SHP77 treated with DMSO at 0.1 percent for 48 hours (cell line): ENCODE results near the gene NOXRED1.
"Not testable (repeated sequence)": the region's sequence is repeated elsewhere in the genome, so short reads cannot be mapped to it uniquely, and the experiment has no call there.

ENCODE experiments used
- DNase-seq: peaks from one replicate; lab custom pipeline; 2025; lab: John Stamatoyannopoulos, UW

NOXRED1 gene, protein sequence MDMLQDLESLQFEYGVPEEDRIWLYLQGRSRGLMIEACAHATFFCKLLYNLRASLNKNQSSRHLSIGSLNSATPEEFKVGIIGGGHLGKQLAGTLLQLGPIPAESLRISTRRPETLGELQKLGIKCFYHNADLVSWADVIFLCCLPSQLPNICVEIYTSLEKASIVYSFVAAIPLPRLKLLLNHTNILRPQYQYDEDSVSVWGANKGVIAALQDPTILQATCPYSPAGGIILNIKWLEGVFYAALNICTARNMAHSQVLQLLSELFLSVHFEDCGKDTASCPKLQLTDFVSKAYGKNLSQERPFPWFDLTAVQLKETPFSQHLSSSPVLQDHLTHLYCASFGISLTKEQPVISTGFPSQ

DNA sequence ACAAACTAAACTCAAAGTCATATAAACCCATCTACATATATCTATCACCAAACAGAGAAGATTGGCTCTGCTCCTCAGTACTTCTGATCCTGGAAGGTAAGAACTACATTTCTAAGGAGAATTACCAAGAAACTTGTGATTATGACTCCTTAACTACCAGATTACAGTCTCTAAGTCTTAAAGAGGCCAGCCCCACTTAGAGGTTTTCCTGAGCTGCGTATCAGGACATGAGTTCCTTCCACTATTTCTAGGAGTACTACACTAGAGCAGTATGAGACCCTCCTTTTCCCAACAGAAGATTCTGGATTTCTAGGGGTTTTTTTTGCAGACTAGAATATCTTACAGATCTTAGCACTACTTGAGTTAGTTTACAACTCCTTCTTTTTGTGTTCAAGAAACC, at the start of gene NOXRED1:
Gene NOXRED1, minus strand, starts transcription at position 101 of the 400 bp plus-strand sequence. CDS start 634 bp downstream, outside the sequence.
- no peak for DNase-seq

DNA sequence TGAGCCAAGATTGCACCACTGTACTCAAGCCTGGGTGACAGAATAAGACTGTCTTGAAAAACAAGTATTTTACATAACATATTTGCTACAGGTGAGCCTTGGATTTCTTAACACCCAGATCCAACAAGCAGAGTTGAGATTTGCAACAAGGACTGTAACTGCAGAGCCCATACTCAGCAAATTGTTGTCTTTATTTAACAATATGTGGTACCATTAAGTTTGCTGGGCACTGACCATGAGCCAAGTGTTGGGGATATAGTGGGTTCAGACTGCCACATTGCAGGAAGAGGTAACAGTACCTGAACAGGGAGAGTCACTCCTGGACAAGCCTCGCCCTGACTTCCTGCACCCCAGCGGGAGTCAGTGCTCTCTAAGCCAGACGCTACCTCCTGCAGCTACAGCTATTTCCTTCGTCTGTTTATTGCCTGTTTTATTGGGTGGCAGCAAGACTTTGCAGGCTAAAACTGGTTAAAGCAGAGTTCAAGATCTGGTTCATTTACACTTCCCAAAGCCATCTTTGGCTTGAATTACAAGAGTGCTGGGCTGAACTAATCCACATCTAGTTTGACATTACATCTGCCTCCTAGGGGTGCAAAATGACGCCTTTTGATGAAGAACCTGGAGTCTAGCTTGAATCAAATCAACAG, 47.0 kb upstream of the NOXRED1 start:
- no peak for DNase-seq

DNA sequence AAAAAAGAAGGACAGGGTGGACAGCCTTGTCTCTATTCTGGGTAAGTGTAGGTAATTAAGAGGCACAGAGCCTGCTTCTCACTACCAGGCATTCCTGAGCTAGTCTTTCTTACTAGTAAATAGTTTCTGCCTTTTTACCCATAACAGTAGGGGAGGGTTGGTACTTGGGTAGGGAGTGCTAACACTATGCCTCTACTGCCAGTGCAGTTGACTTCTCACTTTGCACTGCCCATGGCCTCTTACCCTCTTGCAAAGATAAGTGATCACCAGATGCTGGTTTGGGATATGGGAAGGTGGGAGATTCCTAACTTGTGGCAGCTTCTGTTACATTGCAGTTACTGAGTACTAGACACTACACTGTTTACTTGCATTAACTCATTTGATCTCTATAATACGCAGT, 46.2 kb upstream of the NOXRED1 start:
- no peak for DNase-seq

DNA sequence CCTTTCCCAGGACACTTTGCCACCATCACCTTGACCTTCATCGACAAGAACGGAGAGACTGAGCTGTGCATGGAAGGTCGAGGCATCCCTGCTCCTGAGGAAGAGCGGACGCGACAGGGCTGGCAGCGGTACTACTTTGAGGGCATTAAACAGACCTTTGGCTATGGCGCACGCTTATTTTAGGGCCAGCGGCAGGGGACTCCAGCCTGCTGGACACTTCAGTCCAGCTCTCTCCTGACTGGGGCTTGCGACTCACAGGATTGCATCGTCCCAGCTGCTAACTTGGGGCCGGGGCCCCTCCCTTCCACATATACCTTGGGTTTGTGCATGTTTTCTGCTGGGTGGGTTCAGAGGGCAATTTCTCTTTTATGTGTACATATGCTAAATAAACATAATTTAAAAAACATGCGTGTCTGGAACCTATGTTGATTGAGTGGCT, 45.8 kb upstream of the NOXRED1 start:
- no peak for DNase-seq

DNA sequence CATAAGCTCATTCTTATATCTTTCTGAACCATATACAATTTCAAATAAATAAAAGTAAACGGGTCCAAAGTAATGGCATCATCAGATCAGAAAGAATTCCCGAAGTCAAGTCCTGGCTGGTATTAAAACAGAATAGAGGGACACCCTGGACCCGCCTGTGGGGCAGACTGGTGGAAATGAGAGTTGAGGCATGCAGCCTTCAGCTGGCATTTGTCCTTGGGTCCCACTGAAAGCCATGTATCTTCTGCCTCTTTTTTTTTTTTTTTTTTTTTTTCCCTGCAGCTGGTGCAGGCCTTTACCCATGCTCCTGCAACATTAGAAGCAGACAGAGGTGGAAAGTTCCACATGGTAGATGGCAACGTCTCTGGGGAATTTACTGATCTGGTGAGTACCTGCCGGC, 44.5 kb upstream of the NOXRED1 start:
- no peak for DNase-seq

DNA sequence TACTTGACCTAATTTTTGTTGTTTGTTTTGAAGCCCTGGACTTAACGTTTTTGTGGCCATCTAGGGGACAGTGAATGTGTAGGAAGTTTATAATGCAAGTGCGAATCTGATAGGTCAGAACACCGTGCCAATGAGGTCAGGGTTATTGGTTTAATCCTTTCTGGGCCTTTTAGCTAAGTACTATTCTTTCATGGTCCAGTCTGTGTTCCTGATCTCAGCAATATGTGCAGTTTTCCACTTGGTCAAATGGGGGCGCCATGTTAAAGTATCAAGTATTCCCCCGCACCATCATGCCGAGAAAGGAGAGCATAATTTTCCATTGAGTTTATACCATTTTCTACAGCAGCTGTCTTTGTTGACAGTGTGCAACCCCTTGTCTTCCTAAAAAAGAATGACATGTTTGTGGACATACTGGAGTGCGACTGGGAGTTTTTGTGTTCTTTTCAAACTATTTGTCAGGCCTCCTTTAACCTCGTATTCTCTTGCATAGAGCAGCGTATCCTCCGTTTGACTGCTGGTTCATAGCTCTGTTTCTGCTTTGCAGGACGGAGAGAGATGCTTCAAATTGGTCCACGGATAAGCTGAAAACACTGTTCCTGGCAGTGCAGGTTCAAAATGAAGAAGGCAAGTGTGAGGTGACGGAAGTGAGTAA, 35.9 kb upstream of the NOXRED1 start:
- no peak for DNase-seq

DNA sequence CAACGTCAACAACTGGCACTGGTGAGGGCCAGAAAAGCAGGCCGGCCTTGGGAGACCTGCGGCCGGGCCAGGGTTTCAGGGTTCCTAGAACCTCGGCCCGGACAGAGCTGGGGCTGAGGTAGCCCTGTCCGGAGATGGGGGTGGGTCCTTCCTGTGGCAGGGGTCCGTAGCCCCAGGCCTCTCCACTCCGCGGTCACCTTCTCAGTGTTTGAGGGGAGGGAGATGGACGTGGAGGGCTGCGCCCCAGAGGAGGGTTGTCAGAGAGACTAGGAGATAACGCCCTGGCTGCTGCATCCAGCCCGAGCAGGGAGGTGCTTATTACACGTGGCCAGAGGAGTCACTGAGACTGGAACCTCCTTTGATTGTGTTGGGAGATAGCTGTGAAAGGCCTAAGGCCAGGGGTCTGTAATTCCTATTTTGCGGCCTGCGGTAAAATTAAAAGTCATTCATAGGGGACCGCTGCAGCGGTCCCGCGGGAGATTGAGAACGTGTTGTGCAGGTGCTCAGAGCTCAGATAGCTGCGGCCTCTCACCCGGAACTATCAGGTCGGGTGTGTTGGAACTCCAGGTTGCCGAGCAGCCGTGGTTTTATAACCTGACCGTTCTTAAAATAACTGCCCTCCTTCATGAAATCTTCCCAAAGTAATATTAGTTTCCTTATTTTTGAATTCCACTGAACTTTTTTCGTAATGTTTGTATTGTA, 35.1 kb upstream of the NOXRED1 start:
- DNase-seq, result no peak

DNA sequence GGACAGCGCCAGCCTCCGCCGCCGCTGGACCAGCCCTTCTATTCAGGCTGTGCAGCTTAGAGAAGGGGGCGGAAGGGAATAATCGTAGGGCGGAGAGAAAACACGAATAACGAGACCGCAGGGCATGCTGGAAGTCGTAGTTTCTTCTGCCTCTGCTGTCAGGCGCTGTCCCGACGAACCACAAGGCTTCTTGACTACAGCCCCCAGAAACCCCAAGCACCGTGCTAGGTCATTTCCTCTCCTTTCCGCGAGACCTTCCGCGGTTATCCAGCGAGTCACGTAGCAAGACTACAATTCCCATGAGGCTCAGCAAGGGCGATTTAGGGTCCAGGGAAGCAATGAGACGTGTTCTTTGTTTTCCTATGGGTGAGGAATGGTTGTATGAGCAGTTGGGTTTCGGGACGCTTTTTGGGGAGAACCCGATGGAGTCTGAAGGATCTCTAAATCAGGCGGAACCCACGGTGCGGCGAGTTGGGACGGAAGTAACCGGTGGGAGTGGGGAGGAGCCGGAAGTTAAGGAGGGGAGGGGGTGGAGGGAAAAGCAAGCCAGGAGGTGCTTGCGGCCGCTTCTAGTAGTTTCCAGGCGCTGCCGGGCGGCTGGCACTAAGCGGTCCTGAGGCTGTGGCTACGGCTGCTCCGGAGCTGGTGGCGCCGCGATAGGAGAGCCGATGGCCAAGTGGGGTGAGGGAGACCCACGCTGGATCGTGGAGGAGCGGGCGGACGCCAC, 34.4 kb upstream of the NOXRED1 start, which contains the start of the genes AHSA1 and VIPAS39:
Gene AHSA1, plus strand, starts transcription at position 572 of the 727 bp plus-strand sequence. Its CDS starts 97 bp downstream, at position 669.
Gene VIPAS39, minus strand, starts transcription at position 80 of the 727 bp plus-strand sequence. CDS start 3,499 bp downstream, outside the sequence.
- DNase-seq, result peak; percentile 96

DNA sequence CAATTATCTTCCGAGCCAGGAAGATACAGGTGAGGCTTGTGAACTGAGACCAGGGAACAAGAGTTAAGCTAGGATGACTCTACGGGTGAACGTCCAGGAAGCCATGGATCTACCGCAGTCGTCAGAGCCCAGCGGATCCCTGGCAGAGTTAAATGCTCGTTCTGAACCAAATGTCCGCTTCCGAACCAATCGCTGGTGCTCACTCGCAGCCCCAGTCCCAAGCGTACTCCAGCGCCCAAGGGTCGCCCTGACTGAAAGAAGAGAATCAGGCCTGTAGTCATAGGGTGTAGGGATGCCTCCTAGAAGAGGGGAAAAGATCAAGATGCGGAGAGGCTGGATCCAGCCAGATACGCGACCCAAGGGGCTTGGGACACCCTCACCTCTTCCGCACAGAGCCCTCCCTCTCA, 33.8 kb upstream of the NOXRED1 start:
- no peak for DNase-seq

DNA sequence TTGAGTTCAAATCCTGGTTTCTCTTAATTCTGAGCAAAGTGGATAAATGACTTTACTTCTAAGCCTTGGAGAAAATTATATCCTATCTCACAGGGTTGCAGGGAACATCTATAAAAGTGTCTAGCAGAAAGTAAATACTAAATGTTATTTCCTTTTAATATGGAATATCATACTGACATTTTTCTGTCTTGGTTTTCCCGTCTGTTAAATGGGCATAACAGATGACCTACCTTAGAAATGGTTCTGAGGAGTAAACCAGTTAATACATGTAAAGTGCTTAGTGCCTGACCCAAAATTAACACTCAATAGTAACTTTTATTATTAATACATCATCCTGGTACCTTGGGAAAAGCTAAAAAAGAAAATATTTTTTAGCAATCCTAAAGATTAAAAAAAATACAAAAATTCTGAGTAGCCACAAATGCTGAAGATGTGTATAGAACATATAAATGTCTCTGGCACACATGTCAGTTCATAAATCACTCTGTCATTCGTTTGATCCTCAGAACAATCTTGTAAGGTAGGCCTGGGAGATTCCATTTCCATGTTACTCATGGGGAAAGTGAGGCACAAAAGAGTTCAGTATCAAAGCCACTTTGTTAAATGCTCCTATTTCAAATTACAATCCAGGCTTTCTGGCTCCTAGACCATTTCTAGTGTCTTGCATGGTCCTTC, 32.8 kb upstream of the NOXRED1 start:
- DNase-seq, result no peak

DNA sequence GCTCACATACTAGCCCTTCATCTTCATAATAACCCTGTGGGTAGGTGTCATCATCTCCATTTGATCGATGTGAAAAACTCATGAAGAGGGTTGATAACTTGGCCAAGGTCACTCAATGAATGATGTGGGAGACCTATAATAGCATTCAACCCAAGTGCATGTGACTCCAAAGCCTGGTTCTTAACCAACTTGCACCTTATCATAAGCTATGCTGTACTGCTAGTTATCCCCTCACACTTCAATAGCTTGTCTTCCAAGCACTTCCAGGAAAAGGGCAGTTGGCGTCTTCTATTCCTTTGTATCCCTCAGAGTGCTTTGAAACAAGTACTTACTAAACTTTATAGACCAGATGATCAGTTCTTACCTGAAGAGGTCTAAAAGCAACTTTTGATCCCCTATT, 18.9 kb upstream of the NOXRED1 start:
- no peak for DNase-seq

DNA sequence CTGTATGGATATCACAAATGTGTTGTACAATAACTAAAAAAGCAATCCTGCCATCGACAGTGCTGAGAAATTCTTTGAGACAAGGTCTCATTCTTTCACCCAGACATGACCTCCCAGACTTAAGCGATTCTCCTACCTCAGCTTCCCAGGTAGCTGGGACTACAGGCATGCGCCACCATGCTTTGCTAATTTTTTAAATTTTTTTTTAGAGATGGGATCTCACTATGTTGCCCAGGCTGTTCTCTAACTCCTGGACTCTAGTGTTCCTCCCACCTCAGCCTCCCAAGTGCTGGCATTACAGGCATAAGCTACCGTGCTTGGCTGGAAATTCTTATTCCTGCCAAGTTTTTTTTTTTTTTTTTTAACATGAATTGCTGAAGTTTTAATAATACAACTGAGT, 16.5 kb upstream of the NOXRED1 start:
- no peak for DNase-seq

DNA sequence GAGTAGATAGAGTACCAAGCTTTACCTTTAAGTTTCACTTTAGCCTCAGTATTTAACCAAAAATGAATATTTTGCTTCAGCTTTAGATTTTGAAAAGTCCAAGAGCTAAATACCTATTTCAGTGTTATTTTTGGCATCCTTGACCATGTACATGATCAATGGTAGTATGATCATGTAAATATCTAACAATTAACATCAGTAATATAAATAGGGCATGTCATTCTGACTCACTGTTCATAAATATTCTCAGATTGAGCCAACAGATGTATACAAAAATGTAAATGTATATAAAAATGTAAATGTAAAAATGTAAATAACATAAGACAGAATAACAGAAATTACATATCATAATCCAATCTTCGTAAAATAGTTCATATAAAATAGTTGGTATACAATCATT, 15.3 kb upstream of the NOXRED1 start:
- no peak for DNase-seq

DNA sequence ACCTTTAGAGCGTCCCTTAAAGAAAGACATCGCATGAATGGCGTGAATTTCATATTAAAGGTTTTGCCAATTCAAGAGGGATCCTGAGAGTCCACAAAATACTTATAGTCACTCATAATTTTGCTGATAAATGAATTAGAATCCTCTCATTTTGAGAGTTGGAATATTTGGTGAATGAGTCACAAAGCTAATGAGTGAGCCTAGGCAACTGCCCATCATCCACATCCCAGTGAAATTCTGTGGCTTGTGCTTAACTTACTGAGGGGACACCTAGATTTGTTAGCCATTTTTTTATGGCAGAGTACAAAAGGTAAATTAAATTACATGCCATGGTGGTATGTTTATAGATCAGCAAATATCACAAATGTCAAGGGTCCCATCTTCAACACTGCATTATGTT, 12.7 kb upstream of the NOXRED1 start:
- no peak for DNase-seq

DNA sequence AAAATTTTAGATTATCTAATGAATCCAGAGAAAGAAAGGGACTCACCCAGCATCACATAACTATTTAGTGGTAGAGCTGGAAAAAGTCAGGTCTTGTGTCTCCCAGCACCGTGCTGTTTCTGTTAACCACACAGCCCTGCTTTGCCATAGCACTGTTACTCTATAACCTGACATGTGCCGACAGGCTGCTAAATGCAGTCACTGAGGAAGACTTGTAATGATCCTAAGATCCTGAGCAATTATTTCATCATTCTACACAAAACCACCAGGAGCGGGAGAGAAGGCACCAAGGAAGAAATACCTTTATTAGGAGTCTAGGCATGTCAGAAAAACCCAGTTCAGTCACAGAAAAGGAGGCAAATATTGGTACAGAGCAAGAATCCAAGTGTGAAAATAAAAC, 3.1 kb upstream of the NOXRED1 start:
- DNase-seq, result no peak

DNA sequence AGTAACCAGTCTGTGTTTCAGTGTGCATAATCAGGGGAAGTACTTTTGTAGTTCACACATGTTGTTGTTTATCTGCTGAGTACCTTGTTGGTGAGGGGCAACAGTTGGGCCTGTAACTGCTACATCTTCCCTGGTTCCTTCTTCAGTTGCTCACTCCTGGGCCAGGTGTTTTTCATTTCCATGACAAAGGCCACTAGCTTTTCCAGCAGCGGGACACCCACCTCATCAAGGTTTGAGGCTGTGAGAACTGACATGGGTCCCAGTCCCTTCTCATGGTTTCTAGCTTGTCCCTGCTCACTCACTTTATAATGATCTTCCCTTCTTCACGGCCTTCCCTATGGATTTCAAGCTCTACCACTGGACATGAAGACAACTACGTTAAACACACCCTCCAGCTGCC, 1.5 kb upstream of the NOXRED1 start:
- no peak for DNase-seq

DNA sequence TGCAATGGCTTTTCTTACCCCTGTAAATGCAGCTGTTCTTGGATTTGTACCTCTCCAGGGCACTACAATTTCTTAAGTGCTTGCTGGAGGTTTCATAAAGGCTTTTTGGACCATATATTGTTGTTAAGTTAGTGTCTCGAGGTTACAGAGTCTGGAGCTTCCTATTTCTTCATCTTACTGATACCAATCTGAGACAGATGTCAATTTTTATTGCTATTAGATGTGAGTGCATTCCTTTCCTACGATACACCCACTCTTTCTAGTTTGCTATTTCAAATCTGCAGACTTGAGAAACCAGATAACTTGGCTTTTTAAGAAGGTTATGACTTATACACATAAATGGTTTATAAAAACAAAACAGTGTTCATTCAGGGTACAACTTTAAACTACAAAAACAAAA, 2.1 kb downstream of the NOXRED1 start:
- DNase-seq, result no peak

DNA sequence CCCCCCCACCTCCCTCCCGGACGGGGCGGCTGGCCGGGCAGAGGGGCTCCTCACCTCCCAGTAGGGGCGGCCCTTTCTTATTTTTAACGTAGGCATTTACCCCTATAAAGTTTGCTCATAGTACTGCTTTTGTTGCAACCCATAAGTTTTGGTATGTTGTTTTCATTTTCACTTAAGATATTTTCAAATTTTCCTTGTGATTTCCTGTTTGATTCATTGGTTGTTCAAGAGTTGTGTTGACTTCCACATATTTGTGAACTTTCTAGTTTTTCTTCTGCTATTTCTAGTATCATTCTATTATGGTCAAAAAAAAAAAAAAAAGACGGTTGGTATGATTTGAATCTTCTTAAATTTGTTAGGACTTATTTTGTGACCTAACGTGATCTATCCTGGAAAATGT, 6.5 kb downstream of the NOXRED1 start:
- DNase-seq, result no peak

DNA sequence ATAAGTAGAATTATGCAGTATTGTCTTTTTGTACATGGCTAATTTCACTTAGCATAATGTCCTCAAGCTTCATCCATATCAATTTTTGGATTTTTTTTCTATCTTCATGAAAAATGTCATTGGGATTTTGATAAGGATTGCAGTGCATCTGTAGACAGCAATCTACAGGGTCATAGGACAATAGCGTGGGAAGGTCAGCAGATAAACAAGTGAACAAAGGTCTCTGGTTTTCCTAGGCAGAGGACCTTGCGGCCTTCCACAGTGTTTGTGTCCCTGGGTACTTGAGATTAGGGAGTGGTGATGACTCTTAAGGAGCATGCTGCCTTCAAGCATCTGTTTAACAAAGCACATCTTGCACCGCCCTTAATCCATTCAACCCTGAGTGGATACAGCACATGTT, 7.2 kb downstream of the NOXRED1 start:
- DNase-seq, result not testable (repeated sequence)

DNA sequence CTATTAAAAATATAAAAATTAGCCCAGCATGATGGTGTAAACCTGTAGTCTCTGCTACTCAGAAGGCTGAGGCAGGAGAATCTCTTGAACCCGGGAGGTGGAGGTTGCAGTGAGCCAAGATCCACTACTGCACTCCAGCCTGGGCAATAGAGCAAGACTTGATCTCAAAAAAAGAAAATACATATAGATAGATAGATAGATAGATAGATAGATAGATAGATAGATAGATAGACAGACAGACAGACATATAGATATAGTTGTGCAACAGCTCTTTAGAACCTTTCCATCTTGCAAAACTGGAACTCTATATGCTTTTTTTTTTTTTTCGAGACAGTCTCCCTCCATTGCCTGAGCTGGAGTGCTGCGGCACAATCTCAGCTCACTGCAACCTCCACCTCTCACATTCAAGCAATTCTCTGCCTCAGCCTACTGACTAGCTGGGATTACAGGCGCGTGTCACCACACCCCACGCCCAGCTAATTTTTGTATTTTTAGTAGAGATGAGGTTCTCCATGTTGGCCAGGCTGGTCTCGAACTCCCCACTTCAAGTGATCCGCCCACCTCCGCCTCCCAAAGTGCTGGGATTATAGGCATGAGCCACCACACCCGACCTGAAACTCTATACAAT, 7.8 kb downstream of the NOXRED1 start:
- DNase-seq, result not testable (repeated sequence)
